Keratinocyte (primary cell): Measurements from ENCODE around the gene RCVRN. TPM values are rescaled to one million over a fixed set of nuclear protein-coding genes. Genes with fewer than 3 reads are reported as not detected.

ENCODE experiments used
- DNase-seq: peaks from one replicate; pipeline ENCODE4 v3.0.0-alpha.2; 2011; ENCODE audit warnings: low read depth, missing footprints, low spot score
- FAIRE-seq: peaks from 2 replicates; lab custom pipeline; 2011; peaks lifted over from hg19 to GRCh38; lab: Jason Lieb, UNC
- H2AFZ ChIP-seq: 2 replicates; pipeline ENCODE4 v1.6.0; 2012; ENCODE audit warnings: low read length, control low read depth, inconsistent platforms; ENCODE audit not compliant: control insufficient read depth
- H3K27ac ChIP-seq: 2 replicates; pipeline ENCODE4 v1.5.1; 2011; ENCODE audit warnings: low read length; ENCODE audit not compliant: control insufficient read depth, insufficient read depth
- H3K27me3 ChIP-seq: 3 replicates; pipeline ENCODE4 v1.6.0; 2011; ENCODE audit warnings: low read length; ENCODE audit not compliant: control insufficient read depth, insufficient read depth; ENCODE audit errors: extremely low read depth
- H3K36me3 ChIP-seq, 2 experiments: 2 replicates in 1 of 2; 3 replicates in 1 of 2; pipeline ENCODE4 v1.5.1; 2011; ENCODE audit warnings: low read length in 2 of 2, mild to moderate bottlenecking in 1 of 2; ENCODE audit not compliant: control insufficient read depth in 2 of 2, insufficient read depth in 2 of 2; ENCODE audit errors: extremely low read depth in 1 of 2
- H3K4me1 ChIP-seq: 3 replicates; pipeline ENCODE4 v1.5.1; 2011; ENCODE audit warnings: low read length; ENCODE audit not compliant: control insufficient read depth, insufficient read depth; ENCODE audit errors: extremely low read depth
- H3K4me2 ChIP-seq: 3 replicates; pipeline ENCODE4 v1.6.0; 2011; ENCODE audit warnings: low read depth, low read length; ENCODE audit not compliant: control insufficient read depth, insufficient read depth; ENCODE audit errors: extremely low read depth
- H3K4me3 ChIP-seq, 3 experiments: fragments of 200-600 bp in 1 of 3; sonication (generic) in 1 of 3; 2 replicates in 2 of 3; 3 replicates in 1 of 3; pipeline ENCODE4 v1.5.1; 2011 to 2016; ENCODE audit warnings: low read length in 3 of 3, mild to moderate bottlenecking in 3 of 3, control low read depth in 2 of 3, inconsistent platforms in 1 of 3, low read depth in 1 of 3, mixed read lengths in 1 of 3, mixed run types in 1 of 3, moderate library complexity in 1 of 3; ENCODE audit not compliant: control insufficient read depth in 2 of 3, insufficient read depth in 2 of 3; ENCODE audit errors: extremely low read depth in 1 of 3
- H3K79me2 ChIP-seq: 2 replicates; pipeline ENCODE4 v1.6.0; 2012; ENCODE audit warnings: low read length; ENCODE audit not compliant: control insufficient read depth, insufficient read depth
- H3K9ac ChIP-seq: 3 replicates; pipeline ENCODE4 v1.6.0; 2011; ENCODE audit warnings: low read length; ENCODE audit not compliant: control insufficient read depth, insufficient read depth; ENCODE audit errors: extremely low read depth
- H3K9me1 ChIP-seq: 3 replicates; pipeline ENCODE4 v1.6.0; 2011; ENCODE audit warnings: low read length; ENCODE audit not compliant: control insufficient read depth, insufficient read depth; ENCODE audit errors: extremely low read depth
- H3K9me3 ChIP-seq: 2 replicates; pipeline ENCODE4 v1.5.1; 2012; ENCODE audit warnings: low read depth, low read length; ENCODE audit not compliant: control insufficient read depth
- H4K20me1 ChIP-seq: 3 replicates; pipeline ENCODE4 v1.6.0; 2011; ENCODE audit warnings: low read length; ENCODE audit not compliant: control insufficient read depth, insufficient read depth; ENCODE audit errors: extremely low read depth
- EZH2 ChIP-seq: IDR thresholded peaks from one replicate; pipeline ENCODE4 v1.6.1; 2012; ENCODE audit warnings: inconsistent platforms, mild to moderate bottlenecking, low read length, moderate library complexity
- dilution Hi-C: fragments of 300-500 bp; cut with MboI; formaldehyde crosslinking; loops from one replicate; pipeline ENCODE4 v1.7.0; 2020; ENCODE audit warnings: low sequenced_read_pairs; ENCODE audit not compliant: extremely low pct_ligation_motif_present
- polyA plus RNA-seq, 5 experiments: library from polyadenylated mRNA; depleted of rRNA in 3 of 5; stranded (reverse) in 3 of 5; stranded (forward) in 1 of 5; unstranded in 1 of 5; fragments of >200 nt; gene quantifications; 1 replicate in 1 of 5; 2 replicates in 3 of 5; 3 replicates in 1 of 5; pipeline versions ENCODE4 v1.2.1 to v1.2.3, GENCODE V29; 2011 to 2012; ENCODE audit warnings: missing spikeins in 2 of 5, low read depth in 1 of 5, low replicate concordance in 1 of 5
- TF ChIP-seq, protein P1 (sequence below), 3 experiments: IDR thresholded peaks in 1 of 3; conservative IDR thresholded peaks in 1 of 3; optimal IDR thresholded peaks in 1 of 3; 2 replicates in 2 of 3; 3 replicates in 1 of 3; pipeline versions ENCODE3 to v1.5.1; 2011; ENCODE audit warnings: low read length in 3 of 3, mild to moderate bottlenecking in 3 of 3, moderate library complexity in 2 of 3, control low read depth in 1 of 3, inconsistent platforms in 1 of 3; ENCODE audit not compliant: insufficient read depth in 2 of 3; ENCODE audit errors: extremely low read depth in 1 of 3

RCVRN gene
- polyA plus RNA-seq, 1 donor (not counting 4 experiments of a cell fraction or from before 2014, with no cell fraction given), result not detected

DNA sequence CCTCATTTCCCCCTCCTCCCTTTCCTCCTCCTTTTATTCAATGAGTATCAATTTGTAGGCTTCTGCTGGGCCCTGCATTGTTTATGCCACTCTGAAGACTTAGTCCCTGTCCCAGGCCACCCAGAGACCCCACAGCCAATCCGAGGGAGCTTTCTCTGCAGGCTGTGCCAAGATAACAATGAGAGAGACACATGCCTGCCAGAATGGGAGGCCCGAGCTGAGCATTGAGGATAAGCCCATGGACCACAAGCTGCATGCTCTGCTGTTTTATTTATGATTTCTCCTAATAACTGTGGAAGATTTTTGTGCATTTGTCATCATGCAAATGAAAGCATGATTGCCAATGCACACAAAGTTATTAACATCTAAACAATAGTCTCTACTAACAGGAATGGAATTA lies 3.0 kb downstream of the RCVRN start:
- no peaks in the 10 kb centered on the region for H3K79me2 ChIP-seq
- no peak for TF ChIP-seq EZH2
- TF ChIP-seq, protein P1, sequence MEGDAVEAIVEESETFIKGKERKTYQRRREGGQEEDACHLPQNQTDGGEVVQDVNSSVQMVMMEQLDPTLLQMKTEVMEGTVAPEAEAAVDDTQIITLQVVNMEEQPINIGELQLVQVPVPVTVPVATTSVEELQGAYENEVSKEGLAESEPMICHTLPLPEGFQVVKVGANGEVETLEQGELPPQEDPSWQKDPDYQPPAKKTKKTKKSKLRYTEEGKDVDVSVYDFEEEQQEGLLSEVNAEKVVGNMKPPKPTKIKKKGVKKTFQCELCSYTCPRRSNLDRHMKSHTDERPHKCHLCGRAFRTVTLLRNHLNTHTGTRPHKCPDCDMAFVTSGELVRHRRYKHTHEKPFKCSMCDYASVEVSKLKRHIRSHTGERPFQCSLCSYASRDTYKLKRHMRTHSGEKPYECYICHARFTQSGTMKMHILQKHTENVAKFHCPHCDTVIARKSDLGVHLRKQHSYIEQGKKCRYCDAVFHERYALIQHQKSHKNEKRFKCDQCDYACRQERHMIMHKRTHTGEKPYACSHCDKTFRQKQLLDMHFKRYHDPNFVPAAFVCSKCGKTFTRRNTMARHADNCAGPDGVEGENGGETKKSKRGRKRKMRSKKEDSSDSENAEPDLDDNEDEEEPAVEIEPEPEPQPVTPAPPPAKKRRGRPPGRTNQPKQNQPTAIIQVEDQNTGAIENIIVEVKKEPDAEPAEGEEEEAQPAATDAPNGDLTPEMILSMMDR (optimal IDR thresholded peaks at IDR 0.05 in 1 of 3, IDR thresholded peaks at IDR 0.05 in 1 of 3, conservative IDR thresholded peaks at IDR 0.05 in 1 of 3; ENCODE audit: extremely low read depth in 1 of 3, insufficient read depth in 2 of 3, low read length in 3 of 3), result no peak
- no peaks in the 10 kb centered on the region for H3K4me1 ChIP-seq
- H3K36me3 ChIP-seq, result no peaks in the 10 kb centered on the region
- H3K4me3 ChIP-seq, result no peak overlapping the region
- H2AFZ ChIP-seq, result no peak overlapping the region
- no peak overlapping the region for H3K27ac ChIP-seq
- dilution Hi-C loops, result no loop called here
- H3K9ac ChIP-seq, result no peak overlapping the region
- no peaks in the 10 kb centered on the region for H3K27me3 ChIP-seq
- H3K4me2 ChIP-seq, result no peak overlapping the region
- H3K9me1 ChIP-seq, result no peaks in the 10 kb centered on the region
- peaks cover 2% of the 10 kb centered on the region for H3K9me3 ChIP-seq
- no peak for DNase-seq
- H4K20me1 ChIP-seq, result no peaks in the 10 kb centered on the region
- FAIRE-seq, result no peak

DNA sequence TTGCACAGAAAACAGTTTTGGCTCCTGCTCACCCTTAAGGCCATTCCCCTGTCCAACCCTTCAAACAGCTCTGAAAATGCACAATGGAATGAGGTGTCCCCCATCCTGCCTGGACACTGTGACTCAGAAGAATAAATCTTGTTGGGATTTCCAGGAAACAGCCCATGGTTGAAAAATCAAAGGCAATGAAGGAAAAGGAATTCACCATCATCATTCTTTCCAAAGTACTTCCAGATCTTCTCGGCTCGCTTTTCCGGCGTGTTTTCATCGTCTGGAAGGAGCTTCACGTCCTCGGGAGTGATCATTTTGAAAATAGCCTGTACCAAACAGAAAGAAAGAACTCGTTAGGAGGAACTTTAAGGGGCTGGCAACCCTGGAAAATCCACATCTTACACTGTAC lies 4.3 kb downstream of the RCVRN start:
- no peaks in the 10 kb centered on the region for H3K79me2 ChIP-seq
- no peak overlapping the region for H3K4me3 ChIP-seq
- H3K27me3 ChIP-seq, result no peaks in the 10 kb centered on the region
- no peak overlapping the region for H3K4me2 ChIP-seq
- TF ChIP-seq, protein P1 (optimal IDR thresholded peaks at IDR 0.05 in 1 of 3, IDR thresholded peaks at IDR 0.05 in 1 of 3, conservative IDR thresholded peaks at IDR 0.05 in 1 of 3; ENCODE audit: extremely low read depth in 1 of 3, insufficient read depth in 2 of 3, low read length in 3 of 3), result no peak
- TF ChIP-seq EZH2, result no peak
- no peaks in the 10 kb centered on the region for H3K9me1 ChIP-seq
- no peak overlapping the region for H2AFZ ChIP-seq
- no peaks in the 10 kb centered on the region for H4K20me1 ChIP-seq
- H3K27ac ChIP-seq, result no peak overlapping the region
- FAIRE-seq (no peak), DNase-seq (no peak)
- dilution Hi-C loops, result no loop called here
- peaks cover 2% of the 10 kb centered on the region for H3K9me3 ChIP-seq
- H3K36me3 ChIP-seq, result no peaks in the 10 kb centered on the region
- H3K4me1 ChIP-seq, result no peaks in the 10 kb centered on the region
- H3K9ac ChIP-seq, result no peak overlapping the region
